GM12865 (cell line): Measurements from ENCODE around the gene GPC5.

ENCODE experiments used
- DNase-seq: peaks from one replicate; pipeline ENCODE4 v3.0.0; 2010; ENCODE audit warnings: low read depth
- H3K4me3 ChIP-seq: 2 replicates; pipeline ENCODE4 v1.5.1; 2011; ENCODE audit warnings: mild to moderate bottlenecking, low read depth, low read length, control low read depth
- CTCF ChIP-seq: IDR thresholded peaks from 2 replicates; pipeline ENCODE4 v1.5.1; 2011; ENCODE audit warnings: low read length, control low read depth, low read depth, inconsistent platforms; ENCODE audit not compliant: insufficient read depth; ENCODE audit errors: missing control alignments

Gene GPC5

DNA sequence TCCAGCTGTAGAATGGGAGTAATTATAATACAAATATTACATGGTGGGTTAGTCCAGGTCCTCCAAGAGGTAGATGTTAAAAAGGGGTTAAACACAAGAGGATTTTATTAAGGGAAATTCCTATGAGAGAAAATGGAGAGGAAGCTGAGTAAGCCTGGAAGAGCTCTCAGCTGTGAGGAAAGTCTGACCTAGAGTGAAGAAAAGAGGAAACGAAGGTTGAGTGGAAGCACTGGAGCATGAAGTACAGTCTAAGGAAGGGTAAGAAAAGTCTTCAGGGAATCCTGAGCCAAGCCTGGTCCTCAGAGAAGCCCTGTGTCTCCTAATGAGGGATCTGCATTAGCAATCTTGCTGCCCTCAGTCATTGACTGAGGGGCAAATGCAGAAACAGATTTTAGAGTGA is 506.2 kb downstream of the GPC5 start:
- no peak overlapping the region for H3K4me3 ChIP-seq
- no peak for TF ChIP-seq CTCF
- peak; percentile 30 for DNase-seq

GRCh38 chr13:91907398-91907797 is 509.0 kb downstream of the GPC5 start:
- TF ChIP-seq CTCF, result no peak
- no peak for DNase-seq
- no peak overlapping the region for H3K4me3 ChIP-seq

GRCh38 chr13:91909617-91910016 is 511.2 kb downstream of the GPC5 start:
- TF ChIP-seq CTCF, result no peak
- H3K4me3 ChIP-seq, result no peak overlapping the region
- DNase-seq, result no peak

DNA sequence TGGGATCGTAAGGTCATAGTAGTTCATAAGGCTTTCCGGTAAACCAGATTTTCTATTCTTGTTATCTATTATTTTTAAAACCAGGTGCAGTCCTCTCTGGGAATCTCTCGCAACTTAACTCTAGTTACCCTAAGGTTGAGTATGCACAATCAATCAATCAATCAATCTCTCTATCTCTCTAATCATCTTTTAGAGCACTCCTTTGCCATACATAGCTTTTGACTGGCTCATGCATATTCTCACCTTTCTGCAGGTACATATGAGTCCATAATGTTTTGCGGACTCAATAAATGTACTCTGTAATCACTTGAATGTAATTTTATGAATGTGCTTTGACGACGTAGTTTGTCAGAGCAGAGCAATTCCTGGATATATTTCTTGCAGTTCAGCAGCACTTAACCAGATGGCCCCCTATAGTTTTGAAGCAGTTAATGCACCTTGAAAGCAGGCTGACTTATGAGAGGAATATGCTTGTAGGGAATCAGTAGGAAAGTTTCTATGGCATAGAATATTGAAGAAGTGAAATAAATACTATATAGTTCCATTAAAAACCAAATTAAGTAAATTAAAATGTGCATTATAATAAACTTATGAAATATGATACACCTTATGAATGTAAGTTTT is 524.7 kb downstream of the GPC5 start:
- H3K4me3 ChIP-seq, result no peak overlapping the region
- TF ChIP-seq CTCF, result peak; percentile 5
- no peak for DNase-seq

GRCh38 chr13:91930687-91931086 is 532.3 kb downstream of the GPC5 start:
- H3K4me3 ChIP-seq, result no peak overlapping the region
- no peak for TF ChIP-seq CTCF
- no peak for DNase-seq

- no peak overlapping the region for H3K4me3 ChIP-seq
- no peak for TF ChIP-seq CTCF
These were observed 535.9 kb downstream of the GPC5 start for GRCh38 chr13:91934354-91934753.

DNA sequence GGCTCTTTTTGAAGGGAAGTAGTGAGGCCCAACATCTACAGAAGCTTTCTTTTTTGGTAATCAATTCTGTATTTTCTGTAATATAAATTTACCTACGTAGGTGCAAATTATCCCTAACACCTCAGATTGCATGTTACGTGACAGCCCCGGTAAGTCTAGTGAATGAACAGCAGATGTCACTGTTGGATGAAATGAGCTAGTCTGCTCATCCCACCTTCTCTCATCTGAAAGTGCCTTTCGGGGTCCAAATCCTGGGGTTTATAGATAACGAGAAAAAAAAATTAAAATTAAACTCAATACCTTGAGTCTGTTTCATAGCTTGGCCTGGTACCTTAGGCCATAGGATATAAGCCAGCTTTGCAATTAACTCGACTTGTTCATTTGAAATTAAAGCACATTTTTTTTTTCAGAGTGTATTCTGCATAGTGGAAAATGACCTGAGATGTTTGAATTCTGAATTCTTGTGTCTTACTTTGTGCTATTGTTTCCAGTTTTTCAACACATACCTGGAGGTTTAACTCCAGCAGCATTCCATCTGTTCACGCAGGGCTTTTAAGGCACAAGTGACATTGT is 548.2 kb downstream of the GPC5 start:
- peak; percentile 34 for TF ChIP-seq CTCF
- H3K4me3 ChIP-seq, result no peak overlapping the region
- DNase-seq, result peak; percentile 23

More at GRCh38 chr13:91934354-91934753, 535.9 kb downstream of the GPC5 start:
- DNase-seq, result no peak
